GM12878 (cell line): ENCODE measurements around the gene KLF6. TPM values are rescaled to one million over a fixed set of nuclear protein-coding genes. Genes with fewer than 3 reads are reported as not detected.

Experiments
- BHLHE40 ChIP-seq, 2 experiments: fragments of 450-650 bp in 1 of 2; IDR thresholded peaks; 2 replicates each; pipeline ENCODE4 v1.6.1; 2011 to 2017; ENCODE audit warnings: low read depth in 2 of 2, borderline replicate concordance in 1 of 2, improper control_type of control experiment in 1 of 2, low read length in 1 of 2, mild to moderate bottlenecking in 1 of 2
- CBX3 ChIP-seq: fragments of 200-600 bp; sonication (generic); IDR thresholded peaks from 2 replicates; pipeline ENCODE4 v1.6.1; 2016; ENCODE audit warnings: low read depth, borderline replicate concordance
- CEBPB ChIP-seq, 2 experiments: fragments of 150-350 bp in 1 of 2; IDR thresholded peaks; 2 replicates each; pipeline ENCODE4 v1.6.1; 2012 to 2014; ENCODE audit warnings: low read depth in 2 of 2, low read length in 2 of 2, borderline replicate concordance in 1 of 2, inconsistent platforms in 1 of 2
- CEBPZ ChIP-seq: fragments of 150-350 bp; IDR thresholded peaks from 2 replicates; pipeline ENCODE4 v1.6.1; 2016; ENCODE audit warnings: low read depth, low read length
- EED ChIP-seq: sonication (generic); IDR thresholded peaks from 2 replicates; pipeline ENCODE4 v1.6.1; 2016; ENCODE audit warnings: antibody characterized with exemption, low read depth
- EGR1 ChIP-seq, 2 experiments: IDR thresholded peaks; 1 replicate in 1 of 2; 2 replicates in 1 of 2; pipeline ENCODE4 v1.6.1; 2011 to 2012; ENCODE audit warnings: low read depth in 2 of 2, low read length in 2 of 2, borderline replicate concordance in 1 of 2, mild to moderate bottlenecking in 1 of 2, moderate library complexity in 1 of 2
- ELK1 ChIP-seq: IDR thresholded peaks from 2 replicates; pipeline ENCODE4 v1.6.1; 2012; ENCODE audit warnings: low read depth, low read length, improper control_type of control experiment
- HSF1 ChIP-seq: fragments of 150-350 bp; IDR thresholded peaks from 2 replicates; pipeline ENCODE4 v1.6.1; 2014; ENCODE audit warnings: mild to moderate bottlenecking, low read depth, low read length
- IKZF2 ChIP-seq, 2 experiments: fragments of 450-650 bp; IDR thresholded peaks; 2 replicates each; pipeline ENCODE4 v1.6.1; 2017; ENCODE audit warnings: mild to moderate bottlenecking in 2 of 2, moderate library complexity in 2 of 2
- NR2F1 ChIP-seq: fragments of 450-650 bp; conservative IDR thresholded peaks from 2 replicates; pipeline ENCODE4 v1.6.1; 2017; ENCODE audit warnings: mild to moderate bottlenecking
- PML ChIP-seq: IDR thresholded peaks from 2 replicates; pipeline ENCODE4 v1.6.1; 2012; ENCODE audit warnings: low read length, inconsistent platforms
- RFX5 ChIP-seq: IDR thresholded peaks from 2 replicates; pipeline ENCODE4 v1.6.1; 2011; ENCODE audit warnings: low read depth, low read length, improper control_type of control experiment
- SIX5 ChIP-seq: IDR thresholded peaks from 2 replicates; pipeline ENCODE4 v1.6.1; 2011; ENCODE audit warnings: mild to moderate bottlenecking, low read depth, low read length, moderate library complexity; ENCODE audit not compliant: severe bottlenecking
- SMAD1 ChIP-seq: fragments of 450-650 bp; IDR thresholded peaks from 2 replicates; pipeline ENCODE4 v1.6.1; 2018; ENCODE audit warnings: mild to moderate bottlenecking, low read depth; ENCODE audit not compliant: partially characterized antibody
- SMAD5 ChIP-seq: IDR thresholded peaks from 2 replicates; pipeline ENCODE4 v1.6.1; 2016; ENCODE audit warnings: antibody characterized with exemption, low read depth
- SRF ChIP-seq, 2 experiments: IDR thresholded peaks; 2 replicates each; pipeline ENCODE4 v1.6.1; 2011; ENCODE audit warnings: low read depth in 2 of 2, low read length in 2 of 2, mild to moderate bottlenecking in 1 of 2, moderate library complexity in 1 of 2
- TARDBP ChIP-seq: IDR thresholded peaks from 2 replicates; pipeline ENCODE4 v1.6.1; 2016; ENCODE audit warnings: borderline replicate concordance
- TCF7 ChIP-seq: IDR thresholded peaks from 2 replicates; pipeline ENCODE4 v1.6.1; 2014; ENCODE audit warnings: antibody characterized with exemption, borderline replicate concordance
- ZNF24 ChIP-seq: fragments of 450-650 bp; IDR thresholded peaks from 2 replicates; pipeline ENCODE4 v1.6.1; 2017; ENCODE audit warnings: antibody characterized with exemption, mild to moderate bottlenecking
- ZNF622 ChIP-seq: fragments of 450-650 bp; IDR thresholded peaks from 2 replicates; pipeline ENCODE4 v1.6.1; 2017; ENCODE audit warnings: mild to moderate bottlenecking, inconsistent platforms
- polyA plus RNA-seq, 11 experiments: library from polyadenylated mRNA; depleted of rRNA in 4 of 11; unstranded in 6 of 11; stranded (reverse) in 5 of 11; fragments of >200 nt; fragmentation: Nextera tagmentation in 4 of 11; fragmentation: Illumina TruSeq in 1 of 11; extraction: Ambion mirVana in 4 of 11; extraction: Trizol in 1 of 11; gene quantifications; 1 replicate in 1 of 11; 2 replicates in 10 of 11; pipeline versions ENCODE4 v1.2.1 to v1.2.3, GENCODE V29; 2011 to 2016; ENCODE audit warnings: inconsistent platforms in 2 of 11, missing spikeins in 2 of 11, low read depth in 1 of 11
- total RNA-seq, 4 experiments: library from RNA; depleted of rRNA in 3 of 4; stranded (reverse); fragments of >200 nt in 3 of 4; fragmentation: Illumina TruSeq in 1 of 4; extraction: Trizol in 1 of 4; gene quantifications; 2 replicates each; pipeline versions ENCODE4 v1.2.1 to v1.2.3, GENCODE V29; 2013 to 2021
- TF ChIP-seq, protein P1 (sequence below): IDR thresholded peaks from 2 replicates; pipeline ENCODE4 v1.6.1; 2012; ENCODE audit warnings: low read depth, low read length, improper control_type of control experiment
- TF ChIP-seq, protein P2 (sequence below): fragments of 450-650 bp; formaldehyde crosslinking; IDR thresholded peaks from 2 replicates; pipeline ENCODE4 v1.4.0; 2022; ENCODE audit warnings: mild to moderate bottlenecking, moderate library complexity

The KLF6 gene
- total and polyA plus RNA-seq, 10 of the 15 experiments (the other 5 are each of a cell fraction or from before 2014, with no cell fraction given) = 7.4 to 54.1 (median 23.5) TPM

DNA sequence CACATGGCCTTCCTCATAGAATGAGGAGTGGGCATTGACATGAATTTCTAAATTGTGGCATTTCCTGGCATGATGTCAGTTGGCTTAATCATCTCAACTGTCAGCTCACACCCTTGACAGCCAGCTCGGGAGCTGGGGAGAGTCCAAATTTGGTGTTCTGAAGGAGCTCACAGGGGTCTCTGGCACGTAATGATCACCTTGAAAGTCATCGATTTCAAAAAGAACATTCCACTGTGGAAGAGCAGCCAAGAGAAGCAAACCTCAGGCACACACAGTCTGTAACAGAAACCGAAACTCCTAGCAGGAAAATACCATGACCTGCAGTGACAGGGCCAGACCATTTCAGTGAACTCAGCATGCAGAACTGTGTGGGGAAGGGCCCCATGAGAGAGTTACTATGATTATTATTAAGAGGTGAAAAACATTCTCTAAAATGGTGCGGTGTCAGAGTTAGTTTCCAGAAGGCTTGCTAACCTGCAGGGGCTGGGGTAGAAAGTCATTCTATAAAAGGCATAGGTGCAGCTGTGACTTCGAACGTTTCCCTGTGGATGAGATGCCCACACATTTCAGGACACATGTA lies 26.4 kb upstream of the KLF6 start (continued):
- TF ChIP-seq PML (0 out of 2 replicates have a peak, but pooled peaks have one; percentile 41), TCF7 (peak; percentile 46; the same call in 1 of the 2 replicates), CEBPB (IDR thresholded peaks at IDR 0.05; ENCODE audit: borderline replicate concordance in 1 of 2, low read depth in 2 of 2, low read length in 2 of 2) (no peak), EED (peak; percentile 96), ZNF622 (no peak), HSF1 (no peak), NR2F1 (peak; percentile 89), SMAD1 (no peak), CBX3 (no peak), IKZF2 (IDR thresholded peaks at IDR 0.05) (peak; percentile 94 to 95), SIX5 (peak; percentile 17), ZNF24 (no peak), EGR1 (IDR thresholded peaks at IDR 0.05; ENCODE audit: borderline replicate concordance in 1 of 2, low read depth in 2 of 2, low read length in 2 of 2) (no peak), TARDBP (no peak), BHLHE40 (IDR thresholded peaks at IDR 0.05; ENCODE audit: borderline replicate concordance in 1 of 2, low read depth in 2 of 2, low read length in 1 of 2) (peak; percentile 62 to 67; a peak in 3 of 4 replicates), CEBPZ (no peak), RFX5 (no peak), SMAD5 (no peak), SRF (IDR thresholded peaks at IDR 0.05; ENCODE audit: low read depth in 2 of 2, low read length in 2 of 2) (no peak), ELK1 (no peak)
- TF ChIP-seq, protein P1, sequence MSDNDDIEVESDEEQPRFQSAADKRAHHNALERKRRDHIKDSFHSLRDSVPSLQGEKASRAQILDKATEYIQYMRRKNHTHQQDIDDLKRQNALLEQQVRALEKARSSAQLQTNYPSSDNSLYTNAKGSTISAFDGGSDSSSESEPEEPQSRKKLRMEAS = 0 out of 2 replicates have a peak, but pooled peaks have one; percentile 45
- TF ChIP-seq, protein P2, sequence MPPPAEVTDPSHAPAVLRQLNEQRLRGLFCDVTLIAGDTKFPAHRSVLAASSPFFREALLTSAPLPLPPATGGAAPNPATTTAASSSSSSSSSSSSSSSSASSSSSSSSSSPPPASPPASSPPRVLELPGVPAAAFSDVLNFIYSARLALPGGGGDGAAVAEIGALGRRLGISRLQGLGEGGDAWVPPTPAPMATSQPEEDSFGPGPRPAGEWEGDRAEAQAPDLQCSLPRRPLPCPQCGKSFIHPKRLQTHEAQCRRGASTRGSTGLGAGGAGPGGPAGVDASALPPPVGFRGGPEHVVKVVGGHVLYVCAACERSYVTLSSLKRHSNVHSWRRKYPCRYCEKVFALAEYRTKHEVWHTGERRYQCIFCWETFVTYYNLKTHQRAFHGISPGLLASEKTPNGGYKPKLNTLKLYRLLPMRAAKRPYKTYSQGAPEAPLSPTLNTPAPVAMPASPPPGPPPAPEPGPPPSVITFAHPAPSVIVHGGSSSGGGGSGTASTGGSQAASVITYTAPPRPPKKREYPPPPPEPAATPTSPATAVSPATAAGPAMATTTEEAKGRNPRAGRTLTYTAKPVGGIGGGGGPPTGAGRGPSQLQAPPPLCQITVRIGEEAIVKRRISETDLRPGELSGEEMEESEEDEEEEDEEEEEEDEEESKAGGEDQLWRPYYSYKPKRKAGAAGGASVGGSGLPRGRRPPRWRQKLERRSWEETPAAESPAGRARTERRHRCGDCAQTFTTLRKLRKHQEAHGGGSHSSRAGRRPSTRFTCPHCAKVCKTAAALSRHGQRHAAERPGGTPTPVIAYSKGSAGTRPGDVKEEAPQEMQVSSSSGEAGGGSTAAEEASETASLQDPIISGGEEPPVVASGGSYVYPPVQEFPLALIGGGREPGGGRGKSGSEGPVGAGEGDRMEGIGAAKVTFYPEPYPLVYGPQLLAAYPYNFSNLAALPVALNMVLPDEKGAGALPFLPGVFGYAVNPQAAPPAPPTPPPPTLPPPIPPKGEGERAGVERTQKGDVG (CRISPR knock-in tag) = no peak
